Right cardiac atrium (tissue), 5 donors: ENCODE results near the gene PDE4B. TPM values are rescaled to one million over a fixed set of nuclear protein-coding genes. Genes with fewer than 3 reads are reported as not detected.

Experiments
- ATAC-seq, 2 donors: fragments of 200-7000 bp; cut with Tn5 transposase; one replicate each; pipeline versions ENCODE4 v1.8.0 to v1.9.1; 2020; ENCODE audit warnings: moderate library complexity in 2 of 2, mild to moderate bottlenecking in 1 of 2
- DNase-seq, 3 donors: peaks; one replicate each; pipeline ENCODE4 v3.0.0-alpha.2; 2020
- H3K27ac ChIP-seq: one replicate; pipeline ENCODE4 v1.5.1; 2013; ENCODE audit warnings: mild to moderate bottlenecking, low read length, control low read depth, moderate library complexity
- H3K27me3 ChIP-seq: one replicate; pipeline ENCODE4 v1.6.1; 2013; ENCODE audit not compliant: control insufficient read depth, insufficient read depth
- H3K4me1 ChIP-seq: one replicate; pipeline ENCODE4 v1.6.1; 2013; ENCODE audit warnings: low read length; ENCODE audit not compliant: control insufficient read depth, insufficient read depth
- H3K4me3 ChIP-seq: one replicate; pipeline ENCODE4 v1.5.1; 2013; ENCODE audit warnings: low read length, control low read depth
- H3K9me3 ChIP-seq: one replicate; pipeline ENCODE4 v1.6.1; 2013; ENCODE audit warnings: low read length; ENCODE audit not compliant: control insufficient read depth
- WGBS: extraction: QIAGEN DNeasy Blood & Tissue Kit; methylation state at CpG from one replicate; pipeline ENCODE4 v1.1.7; 2013; 5-methylcytosine and 5-hydroxymethylcytosine counted together
- intact Hi-C, 4 donors: fragments of 100-400 bp; cut with DNase I; formaldehyde crosslinking; loops; one replicate each; pipeline versions ENCODE4 v1.11.0 to v1.14.0; 2022 to 2023
- polyA plus RNA-seq: library from polyadenylated mRNA; stranded (reverse); fragments of 200-250 nt; gene quantifications from one replicate; pipeline ENCODE4 v1.2.3, GENCODE V29; 2013
- total RNA-seq, 4 donors: library from RNA; stranded (reverse); fragmentation: NEBNext Ultra II Directional; extraction: Animal tissue kit (Norgen Biotek cat#: 25700); gene quantifications; one replicate each; pipeline ENCODE4 v1.2.1, GENCODE V29; 2021
- donor health status: healthy with polysubstance abuse.
- donor health status: DM: no; HTN: yes; CAD: no.
- donor health status: DM: no; HTN: no; CAD: no.
- donor health status: DM: no; HTN: yes; CAD: no; lungs with severe emphysema.
- donor health status: DM: yes; HTN: yes; CAD: no.

The PDE4B gene
- total and polyA plus RNA-seq, 5 donors, result 8.2 to 37.5 (median 26.0) TPM

- Histone ChIP-seq H3K9me3 (no peaks in the 10 kb centered on the region), H3K27ac (no peak overlapping the region), H3K27me3 (no peaks in the 10 kb centered on the region), H3K4me1 (no peaks in the 10 kb centered on the region), H3K4me3 (no peak overlapping the region)
- DNase-seq (no peak), ATAC-seq (no peak)
- intact Hi-C loops, result no loop called here
Observed at GRCh38 chr1:66025188-66025587, 232.5 kb downstream of the PDE4B start.

GRCh38 chr1:66028035-66028434 lies 235.3 kb downstream of the PDE4B start:
- no peaks in the 10 kb centered on the region for H3K27me3 ChIP-seq
- 93% methylated on average over 3 of the region's 3 CpGs for WGBS
- no peaks in the 10 kb centered on the region for H3K4me1 ChIP-seq
- no peak overlapping the region for H3K27ac ChIP-seq
- ATAC-seq (no peak), DNase-seq (no peak)
- H3K9me3 ChIP-seq, result no peaks in the 10 kb centered on the region
- no peak overlapping the region for H3K4me3 ChIP-seq
- intact Hi-C loops, result no loop called here

- Histone ChIP-seq H3K27me3 (no peaks in the 10 kb centered on the region), H3K4me3 (no peak overlapping the region), H3K4me1 (no peaks in the 10 kb centered on the region), H3K27ac (no peak overlapping the region), H3K9me3 (no peaks in the 10 kb centered on the region)
- ATAC-seq (no peak), DNase-seq (no peak)
- WGBS, result 8% methylated on average over 1 of the region's 1 CpG
- intact Hi-C loops, result no loop called here
Observed at GRCh38 chr1:66033781-66034180, 241.1 kb downstream of the PDE4B start.

- Histone ChIP-seq H3K9me3 (no peaks in the 10 kb centered on the region), H3K27me3 (no peaks in the 10 kb centered on the region), H3K4me1 (no peaks in the 10 kb centered on the region), H3K4me3 (no peak overlapping the region), H3K27ac (no peak overlapping the region)
- intact Hi-C loops, result no loop called here
- 27% methylated on average over 1 of the region's 1 CpG for WGBS
- DNase-seq (no peak), ATAC-seq (no peak)
Observed at GRCh38 chr1:66035616-66036245, 243.0 kb downstream of the PDE4B start.

GRCh38 chr1:66041654-66042053 lies 249.0 kb downstream of the PDE4B start:
- DNase-seq (no peak), ATAC-seq (no peak)
- Histone ChIP-seq H3K4me3 (no peak overlapping the region), H3K27me3 (no peaks in the 10 kb centered on the region), H3K27ac (no peak overlapping the region), H3K9me3 (no peaks in the 10 kb centered on the region), H3K4me1 (no peaks in the 10 kb centered on the region)
- WGBS, result 55% methylated on average over 1 of the region's 1 CpG
- intact Hi-C loops, result no loop called here

GRCh38 chr1:66043186-66043585 lies 250.5 kb downstream of the PDE4B start:
- intact Hi-C loops, result no loop called here
- ATAC-seq (no peak), DNase-seq (no peak)
- Histone ChIP-seq H3K4me3 (no peak overlapping the region), H3K9me3 (no peaks in the 10 kb centered on the region), H3K4me1 (no peaks in the 10 kb centered on the region), H3K27me3 (no peaks in the 10 kb centered on the region), H3K27ac (no peak overlapping the region)
- 85% methylated on average over 1 of the region's 1 CpG for WGBS

GRCh38 chr1:66044912-66045311 lies 252.2 kb downstream of the PDE4B start:
- 62% methylated on average over 1 of the region's 1 CpG for WGBS
- H3K4me3 ChIP-seq, result no peak overlapping the region
- H3K27ac ChIP-seq, result no peak overlapping the region
- no peaks in the 10 kb centered on the region for H3K4me1 ChIP-seq
- no peaks in the 10 kb centered on the region for H3K27me3 ChIP-seq
- intact Hi-C loops, result no loop called here
- DNase-seq, result no peak
- H3K9me3 ChIP-seq, result no peaks in the 10 kb centered on the region
- no peak for ATAC-seq

GRCh38 chr1:66046415-66046814 lies 253.7 kb downstream of the PDE4B start:
- H3K27me3 ChIP-seq, result no peaks in the 10 kb centered on the region
- no peaks in the 10 kb centered on the region for H3K9me3 ChIP-seq
- intact Hi-C loops, result no loop called here
- WGBS, result 55% methylated on average over 4 of the region's 4 CpGs
- no peak for ATAC-seq
- no peaks in the 10 kb centered on the region for H3K4me1 ChIP-seq
- H3K27ac ChIP-seq, result no peak overlapping the region
- DNase-seq, result no peak
- H3K4me3 ChIP-seq, result no peak overlapping the region

- DNase-seq, result no peak
- H3K27me3 ChIP-seq, result no peaks in the 10 kb centered on the region
- intact Hi-C loops, result no loop called here
- H3K27ac ChIP-seq, result no peak overlapping the region
- H3K9me3 ChIP-seq, result no peaks in the 10 kb centered on the region
- 40% methylated on average over 2 of the region's 2 CpGs for WGBS
- H3K4me3 ChIP-seq, result no peak overlapping the region
- ATAC-seq, result no peak
- H3K4me1 ChIP-seq, result no peaks in the 10 kb centered on the region
Observed at GRCh38 chr1:66048011-66048410, 255.3 kb downstream of the PDE4B start.

GRCh38 chr1:66050123-66050522 lies 257.4 kb downstream of the PDE4B start:
- no peaks in the 10 kb centered on the region for H3K27me3 ChIP-seq
- WGBS, result 54% methylated on average over 1 of the region's 1 CpG
- no peak overlapping the region for H3K4me3 ChIP-seq
- intact Hi-C loops, result no loop called here
- no peak for DNase-seq
- ATAC-seq, result no peak
- no peak overlapping the region for H3K27ac ChIP-seq
- no peaks in the 10 kb centered on the region for H3K9me3 ChIP-seq
- H3K4me1 ChIP-seq, result no peaks in the 10 kb centered on the region

GRCh38 chr1:66050633-66051032 lies 257.9 kb downstream of the PDE4B start:
- intact Hi-C loops, result no loop called here
- 72% methylated on average over 4 of the region's 4 CpGs for WGBS
- Histone ChIP-seq H3K27ac (no peak overlapping the region), H3K27me3 (no peaks in the 10 kb centered on the region), H3K9me3 (no peaks in the 10 kb centered on the region), H3K4me1 (no peaks in the 10 kb centered on the region), H3K4me3 (no peak overlapping the region)
- ATAC-seq (no peak), DNase-seq (no peak)

GRCh38 chr1:66055092-66055491 lies 262.4 kb downstream of the PDE4B start:
- Histone ChIP-seq H3K27ac (no peak overlapping the region), H3K4me1 (no peaks in the 10 kb centered on the region), H3K27me3 (no peaks in the 10 kb centered on the region), H3K4me3 (no peak overlapping the region), H3K9me3 (no peaks in the 10 kb centered on the region)
- DNase-seq (no peak), ATAC-seq (no peak)
- intact Hi-C loops, result no loop called here
- 77% methylated on average over 3 of the region's 3 CpGs for WGBS
